Measurements from ENCODE around the gene BANF2. TPM values are rescaled to one million over a fixed set of nuclear protein-coding genes. Genes with fewer than 3 reads are reported as not detected.

Gene BANF2
- total and polyA plus RNA-seq, 2 of the 13 experiments (the other 11 are each of a cell fraction or from before 2014, with no cell fraction given), result 0.35 TPM; not detected in 1

GRCh38 chr20:17710379-17711266, 10.9 kb downstream of the BANF2 start (continued):
- TF ChIP-seq, protein P1, sequence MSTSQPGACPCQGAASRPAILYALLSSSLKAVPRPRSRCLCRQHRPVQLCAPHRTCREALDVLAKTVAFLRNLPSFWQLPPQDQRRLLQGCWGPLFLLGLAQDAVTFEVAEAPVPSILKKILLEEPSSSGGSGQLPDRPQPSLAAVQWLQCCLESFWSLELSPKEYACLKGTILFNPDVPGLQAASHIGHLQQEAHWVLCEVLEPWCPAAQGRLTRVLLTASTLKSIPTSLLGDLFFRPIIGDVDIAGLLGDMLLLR (CRISPR knock-in tag; IDR thresholded peaks at IDR 0.05), result peak; percentile 62
- 0 out of 2 replicates have a peak, but pooled peaks have one; percentile 15 for TF ChIP-seq MEIS1 (CRISPR knock-in tag; IDR thresholded peaks at IDR 0.05; ENCODE audit: borderline replicate concordance)
- TF ChIP-seq PAWR (CRISPR knock-in tag; IDR thresholded peaks at IDR 0.05; ENCODE audit: borderline replicate concordance), result no peak
- no peak for TF ChIP-seq MATR3 (CRISPR knock-in tag; IDR thresholded peaks at IDR 0.05)
- no peak for TF ChIP-seq ZNF773 (CRISPR knock-in tag; IDR thresholded peaks at IDR 0.05; ENCODE audit: borderline replicate concordance)
- TF ChIP-seq, protein P2, sequence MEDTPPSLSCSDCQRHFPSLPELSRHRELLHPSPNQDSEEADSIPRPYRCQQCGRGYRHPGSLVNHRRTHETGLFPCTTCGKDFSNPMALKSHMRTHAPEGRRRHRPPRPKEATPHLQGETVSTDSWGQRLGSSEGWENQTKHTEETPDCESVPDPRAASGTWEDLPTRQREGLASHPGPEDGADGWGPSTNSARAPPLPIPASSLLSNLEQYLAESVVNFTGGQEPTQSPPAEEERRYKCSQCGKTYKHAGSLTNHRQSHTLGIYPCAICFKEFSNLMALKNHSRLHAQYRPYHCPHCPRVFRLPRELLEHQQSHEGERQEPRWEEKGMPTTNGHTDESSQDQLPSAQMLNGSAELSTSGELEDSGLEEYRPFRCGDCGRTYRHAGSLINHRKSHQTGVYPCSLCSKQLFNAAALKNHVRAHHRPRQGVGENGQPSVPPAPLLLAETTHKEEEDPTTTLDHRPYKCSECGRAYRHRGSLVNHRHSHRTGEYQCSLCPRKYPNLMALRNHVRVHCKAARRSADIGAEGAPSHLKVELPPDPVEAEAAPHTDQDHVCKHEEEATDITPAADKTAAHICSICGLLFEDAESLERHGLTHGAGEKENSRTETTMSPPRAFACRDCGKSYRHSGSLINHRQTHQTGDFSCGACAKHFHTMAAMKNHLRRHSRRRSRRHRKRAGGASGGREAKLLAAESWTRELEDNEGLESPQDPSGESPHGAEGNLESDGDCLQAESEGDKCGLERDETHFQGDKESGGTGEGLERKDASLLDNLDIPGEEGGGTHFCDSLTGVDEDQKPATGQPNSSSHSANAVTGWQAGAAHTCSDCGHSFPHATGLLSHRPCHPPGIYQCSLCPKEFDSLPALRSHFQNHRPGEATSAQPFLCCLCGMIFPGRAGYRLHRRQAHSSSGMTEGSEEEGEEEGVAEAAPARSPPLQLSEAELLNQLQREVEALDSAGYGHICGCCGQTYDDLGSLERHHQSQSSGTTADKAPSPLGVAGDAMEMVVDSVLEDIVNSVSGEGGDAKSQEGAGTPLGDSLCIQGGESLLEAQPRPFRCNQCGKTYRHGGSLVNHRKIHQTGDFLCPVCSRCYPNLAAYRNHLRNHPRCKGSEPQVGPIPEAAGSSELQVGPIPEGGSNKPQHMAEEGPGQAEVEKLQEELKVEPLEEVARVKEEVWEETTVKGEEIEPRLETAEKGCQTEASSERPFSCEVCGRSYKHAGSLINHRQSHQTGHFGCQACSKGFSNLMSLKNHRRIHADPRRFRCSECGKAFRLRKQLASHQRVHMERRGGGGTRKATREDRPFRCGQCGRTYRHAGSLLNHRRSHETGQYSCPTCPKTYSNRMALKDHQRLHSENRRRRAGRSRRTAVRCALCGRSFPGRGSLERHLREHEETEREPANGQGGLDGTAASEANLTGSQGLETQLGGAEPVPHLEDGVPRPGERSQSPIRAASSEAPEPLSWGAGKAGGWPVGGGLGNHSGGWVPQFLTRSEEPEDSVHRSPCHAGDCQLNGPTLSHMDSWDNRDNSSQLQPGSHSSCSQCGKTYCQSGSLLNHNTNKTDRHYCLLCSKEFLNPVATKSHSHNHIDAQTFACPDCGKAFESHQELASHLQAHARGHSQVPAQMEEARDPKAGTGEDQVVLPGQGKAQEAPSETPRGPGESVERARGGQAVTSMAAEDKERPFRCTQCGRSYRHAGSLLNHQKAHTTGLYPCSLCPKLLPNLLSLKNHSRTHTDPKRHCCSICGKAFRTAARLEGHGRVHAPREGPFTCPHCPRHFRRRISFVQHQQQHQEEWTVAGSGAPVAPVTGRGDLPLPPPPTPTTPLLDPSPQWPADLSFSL (CRISPR knock-in tag; IDR thresholded peaks at IDR 0.05), result no peak
- peak; percentile 38; the same call in 1 of the 2 replicates for TF ChIP-seq ZBED4 (CRISPR knock-in tag; IDR thresholded peaks at IDR 0.05; ENCODE audit: borderline replicate concordance)
- no peak for TF ChIP-seq SATB2 (CRISPR knock-in tag; IDR thresholded peaks at IDR 0.05)
- TF ChIP-seq AHDC1 (CRISPR knock-in tag; IDR thresholded peaks at IDR 0.05; ENCODE audit: borderline replicate concordance), result peak; percentile 65; the same call in 1 of the 2 replicates
- peak; percentile 77 for TF ChIP-seq SAP130 (CRISPR knock-in tag; IDR thresholded peaks at IDR 0.05; ENCODE audit: low read depth)

All from HepG2 (cell line).